CD4-positive, alpha-beta T cell (primary cell): ENCODE data around the gene SLC35G2. TPM values are rescaled to one million over a fixed set of nuclear protein-coding genes. Genes with fewer than 3 reads are reported as not detected.
A peak's percentile ranks its signal among the peaks of the same experiment; 100 is the strongest.

Experiments used
- ATAC-seq: fragments of 200-7000 bp; cut with Tn5 transposase; one replicate; pipeline ENCODE4 v1.10.0; 2022; ENCODE audit warnings: mild to moderate bottlenecking; ENCODE audit not compliant: poor library complexity
- CTCF ChIA-PET: fragments of 350-600 bp; sonication (Branson Sonifier 250); formaldehyde crosslinking; loops from one replicate; lab custom pipeline; 2021; ENCODE audit warnings: antibody characterized with exemption, inconsistent platforms; lab: Charles Lee
- POLR2A ChIA-PET: fragments of 350-600 bp; sonication (Branson Sonifier 250); formaldehyde crosslinking; loops from one replicate; lab custom pipeline; 2021; ENCODE audit warnings: antibody characterized with exemption, inconsistent platforms; lab: Charles Lee
- DNase-seq, 14 experiments: peaks; one replicate each; pipeline ENCODE4 v3.0.0-alpha.2; 2013 to 2020; ENCODE audit warnings: mixed read lengths in 2 of 14
- H3K27ac ChIP-seq, 2 donors: one replicate each; pipeline versions ENCODE4 v1.5.1 to v1.7.0; 2013; ENCODE audit warnings: low read length in 2 of 2, low read depth in 1 of 2, mild to moderate bottlenecking in 1 of 2
- H3K27me3 ChIP-seq, 2 experiments: 1 replicate in 1 of 2; 2 replicates in 1 of 2; pipeline versions ENCODE4 v1.6.1 to v1.7.0; 2013; ENCODE audit warnings: low read length in 2 of 2, control low read depth in 1 of 2, mild to moderate bottlenecking in 1 of 2, moderate library complexity in 1 of 2; ENCODE audit not compliant: insufficient read depth in 2 of 2, control insufficient read depth in 1 of 2
- H3K36me3 ChIP-seq: one replicate; pipeline ENCODE4 v1.6.1; 2013; ENCODE audit warnings: low read length, control low read depth; ENCODE audit not compliant: insufficient read depth
- H3K4me1 ChIP-seq: one replicate; pipeline ENCODE4 v1.6.1; 2013; ENCODE audit warnings: low read length, control low read depth; ENCODE audit not compliant: insufficient read depth
- H3K4me3 ChIP-seq: one replicate; pipeline ENCODE4 v1.5.1; 2013; ENCODE audit warnings: mild to moderate bottlenecking, low read length, moderate library complexity
- H3K9me3 ChIP-seq, 2 experiments: 1 replicate in 1 of 2; 2 replicates in 1 of 2; pipeline versions ENCODE4 v1.6.1 to v1.7.0; 2013; ENCODE audit warnings: low read length in 2 of 2, mild to moderate bottlenecking in 2 of 2, control low read depth in 1 of 2, moderate library complexity in 1 of 2; ENCODE audit not compliant: control insufficient read depth in 1 of 2, insufficient read depth in 1 of 2
- H3K27ac Mint-ChIP-seq: one replicate; pipeline ENCODE4 v1.8.0; 2020; ENCODE audit warnings: mixed read lengths
- H3K27me3 Mint-ChIP-seq: one replicate; pipeline ENCODE4 v1.8.0; 2021; ENCODE audit warnings: mixed read lengths
- H3K36me3 Mint-ChIP-seq: one replicate; pipeline ENCODE4 v1.8.0; 2021; ENCODE audit warnings: low read depth, mixed read lengths
- H3K4me1 Mint-ChIP-seq: one replicate; pipeline ENCODE4 v1.8.0; 2021; ENCODE audit warnings: low read depth, mixed read lengths
- H3K4me3 Mint-ChIP-seq: one replicate; pipeline ENCODE4 v1.8.0; 2020; ENCODE audit warnings: mild to moderate bottlenecking, mixed read lengths
- H3K9me3 Mint-ChIP-seq: one replicate; pipeline ENCODE4 v1.8.0; 2020; ENCODE audit warnings: mixed read lengths
- CTCF ChIP-seq: fragments of 200-600 bp; IDR thresholded peaks from one replicate; pipeline ENCODE4 v1.8.0; 2022; ENCODE audit warnings: antibody characterized with exemption, mild to moderate bottlenecking
- intact Hi-C, 2 experiments: fragments of 100-400 bp; cut with DNase I in 1 of 2; cut with micrococcal nuclease in 1 of 2; formaldehyde crosslinking; loops; one replicate each; pipeline versions ENCODE4 v1.15.1 to v1.9.0; 2023 to 2025; cut with DNase I, micrococcal nuclease
- total RNA-seq, 174 experiments: library from RNA in 2 of 174; stranded (reverse) in 2 of 174; gene quantifications; one replicate each; pipeline ENCODE4 v1.2.3 and lab custom pipeline; 2021 to 2026

SLC35G2 gene
- total RNA-seq, 2 experiments from 2014 or later = 0.14 TPM; not detected in 1

GRCh38 chr3:136885357-136886213, 66.7 kb downstream of the SLC35G2 start:
- peaks cover 3% of the 10 kb centered on the region for H3K9me3 Mint-ChIP-seq
- Histone ChIP-seq H3K4me1 (peaks cover 50% of the 10 kb centered on the region), H3K27ac (peak overlapping the region in 1 of 2 donors; percentile 61), H3K4me3 (peak overlapping the region; percentile 21), H3K36me3 (no peaks in the 10 kb centered on the region), H3K27me3 (no peaks in the 10 kb centered on the region), H3K9me3 (peaks cover 0 to 9% of the 10 kb centered on the region in 2 experiments)
- H3K4me3 Mint-ChIP-seq = peak overlapping the region; percentile 55
- H3K36me3 Mint-ChIP-seq = peaks cover 27% of the 10 kb centered on the region
- CTCF ChIA-PET = interaction anchor here (0.7 to 2.3 kb wide), 2 partner anchors 15 to 24 kb away, joined by 3 to 9 read pairs; partner anchors contain the start of gene NCK1
- DNase-seq (peak in 3 of 14 experiments; percentile 45 to 75 (median 46)), ATAC-seq (peak; percentile 71)
- POLR2A ChIA-PET = interaction anchor here (0.7 to 2.9 kb wide), 4 partner anchors 13 to 133 kb away, joined by 3 to 18 read pairs (median 6); partner anchors contain the start of genes NCK1 and STAG1
- intact Hi-C loops = loop anchor here in 1 of 2 experiments (2.0 to 5.0 kb wide), 2 partner anchors 23 to 37 kb away; partner anchors contain the start of gene NCK1
- peaks cover 80% of the 10 kb centered on the region for H3K4me1 Mint-ChIP-seq
- no peak for TF ChIP-seq CTCF
- peak overlapping the region; percentile 43 for H3K27ac Mint-ChIP-seq
- no peaks in the 10 kb centered on the region for H3K27me3 Mint-ChIP-seq

- ATAC-seq (no peak), DNase-seq (no peak)
- POLR2A ChIA-PET = no interaction called here
- peaks cover 34% of the 10 kb centered on the region for H3K4me1 ChIP-seq
- H3K4me3 ChIP-seq = no peak overlapping the region
- no peaks in the 10 kb centered on the region for H3K27me3 ChIP-seq
- H3K27me3 Mint-ChIP-seq = no peaks in the 10 kb centered on the region
- H3K9me3 Mint-ChIP-seq = peaks cover 3% of the 10 kb centered on the region
- TF ChIP-seq CTCF = no peak
- intact Hi-C loops = loop anchor here in 1 of 2 experiments (5.0 kb wide), 1 partner anchor 32 kb away; no protein-coding TSS in a partner anchor
- CTCF ChIA-PET = interaction anchor here (1.4 kb wide), 1 partner anchor 21 kb away, joined by 3 read pairs; no protein-coding TSS in a partner anchor
- no peak overlapping the region for H3K4me3 Mint-ChIP-seq
- no peak overlapping the region for H3K27ac Mint-ChIP-seq
- no peaks in the 10 kb centered on the region for H3K36me3 ChIP-seq
- no peak overlapping the region for H3K27ac ChIP-seq
- peaks cover 0 to 14% of the 10 kb centered on the region in 2 experiments for H3K9me3 ChIP-seq
- peaks cover 53% of the 10 kb centered on the region for H3K36me3 Mint-ChIP-seq
- H3K4me1 Mint-ChIP-seq = peaks cover 82% of the 10 kb centered on the region
Measured at GRCh38 chr3:136889947-136890346, 71.0 kb downstream of the SLC35G2 start.

GRCh38 chr3:136891934-136892855, 73.3 kb downstream of the SLC35G2 start:
- no peak for DNase-seq
- Mint-ChIP-seq H3K9me3 (peaks cover 3% of the 10 kb centered on the region), H3K36me3 (peaks cover 52% of the 10 kb centered on the region), H3K27me3 (no peaks in the 10 kb centered on the region), H3K4me3 (peak overlapping the region; percentile 17), H3K4me1 (peaks cover 67% of the 10 kb centered on the region), H3K27ac (peak overlapping the region; percentile 4)
- no peak overlapping the region for H3K4me3 ChIP-seq
- no peaks in the 10 kb centered on the region for H3K36me3 ChIP-seq
- no peak for TF ChIP-seq CTCF
- peaks cover 26% of the 10 kb centered on the region for H3K4me1 ChIP-seq
- intact Hi-C loops = no loop called here
- CTCF ChIA-PET = no interaction called here
- POLR2A ChIA-PET = interaction anchor here (0.7 kb wide), 1 partner anchor 1113 kb away, joined by 4 read pairs; no protein-coding TSS in a partner anchor
- H3K9me3 ChIP-seq = peaks cover 0 to 14% of the 10 kb centered on the region in 2 experiments
- ATAC-seq = no peak
- no peak overlapping the region for H3K27ac ChIP-seq
- H3K27me3 ChIP-seq = no peaks in the 10 kb centered on the region
